GM12875 (cell line): Measurements from ENCODE around the gene MRPL37.

Experiments used
- H3K4me3 ChIP-seq: one replicate; pipeline ENCODE4 v1.5.1; 2011; ENCODE audit warnings: low read depth, low read length, control low read depth
- TF ChIP-seq, protein P1 (sequence below): IDR thresholded peaks from 2 replicates; pipeline ENCODE4 v1.5.1; 2011; ENCODE audit warnings: low read depth, mild to moderate bottlenecking, control low read depth, inconsistent platforms, low read length, moderate library complexity, borderline replicate concordance; ENCODE audit not compliant: insufficient read depth

The MRPL37 gene

DNA sequence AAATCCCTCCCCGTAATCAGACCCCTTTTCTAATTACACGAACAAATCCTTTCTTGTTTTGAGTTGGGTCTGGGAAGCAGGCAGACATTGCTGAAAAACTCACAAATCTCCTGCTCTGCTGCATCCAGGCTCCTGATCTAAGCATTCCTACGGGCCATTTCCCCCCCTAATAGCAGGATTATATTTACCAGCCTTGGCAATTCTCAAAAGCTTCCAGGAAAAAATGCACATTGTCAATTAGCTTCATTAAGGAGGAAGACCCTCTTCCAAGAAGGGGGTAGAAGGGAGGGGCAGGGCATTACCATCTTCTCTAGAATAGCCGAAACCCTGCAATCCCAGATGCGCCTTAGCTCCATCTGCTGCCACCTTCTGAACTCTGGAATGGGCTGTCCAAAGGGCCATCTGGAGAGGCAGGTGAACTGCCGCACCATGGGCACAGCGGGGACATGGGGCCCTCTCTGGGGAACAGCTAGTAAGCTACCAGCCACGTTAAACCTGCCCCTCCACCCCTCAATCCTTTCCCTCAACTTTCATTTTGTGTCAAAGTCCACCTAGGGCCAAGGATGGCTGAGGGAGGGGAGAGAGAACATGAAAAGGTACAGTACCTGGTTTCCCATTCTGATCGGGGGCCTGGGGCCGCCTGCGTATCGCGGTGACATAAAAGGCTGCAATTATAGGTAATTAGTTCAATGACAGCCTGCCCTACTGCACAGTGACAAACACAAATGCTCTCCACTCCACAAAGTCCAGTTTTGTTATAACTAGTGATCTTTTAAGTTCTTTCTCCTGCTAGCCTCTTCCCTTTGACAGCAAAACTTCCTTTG is 56.8 kb downstream of the MRPL37 start:
- TF ChIP-seq, protein P1, sequence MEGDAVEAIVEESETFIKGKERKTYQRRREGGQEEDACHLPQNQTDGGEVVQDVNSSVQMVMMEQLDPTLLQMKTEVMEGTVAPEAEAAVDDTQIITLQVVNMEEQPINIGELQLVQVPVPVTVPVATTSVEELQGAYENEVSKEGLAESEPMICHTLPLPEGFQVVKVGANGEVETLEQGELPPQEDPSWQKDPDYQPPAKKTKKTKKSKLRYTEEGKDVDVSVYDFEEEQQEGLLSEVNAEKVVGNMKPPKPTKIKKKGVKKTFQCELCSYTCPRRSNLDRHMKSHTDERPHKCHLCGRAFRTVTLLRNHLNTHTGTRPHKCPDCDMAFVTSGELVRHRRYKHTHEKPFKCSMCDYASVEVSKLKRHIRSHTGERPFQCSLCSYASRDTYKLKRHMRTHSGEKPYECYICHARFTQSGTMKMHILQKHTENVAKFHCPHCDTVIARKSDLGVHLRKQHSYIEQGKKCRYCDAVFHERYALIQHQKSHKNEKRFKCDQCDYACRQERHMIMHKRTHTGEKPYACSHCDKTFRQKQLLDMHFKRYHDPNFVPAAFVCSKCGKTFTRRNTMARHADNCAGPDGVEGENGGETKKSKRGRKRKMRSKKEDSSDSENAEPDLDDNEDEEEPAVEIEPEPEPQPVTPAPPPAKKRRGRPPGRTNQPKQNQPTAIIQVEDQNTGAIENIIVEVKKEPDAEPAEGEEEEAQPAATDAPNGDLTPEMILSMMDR, result no peak
- no peak overlapping the region for H3K4me3 ChIP-seq

DNA sequence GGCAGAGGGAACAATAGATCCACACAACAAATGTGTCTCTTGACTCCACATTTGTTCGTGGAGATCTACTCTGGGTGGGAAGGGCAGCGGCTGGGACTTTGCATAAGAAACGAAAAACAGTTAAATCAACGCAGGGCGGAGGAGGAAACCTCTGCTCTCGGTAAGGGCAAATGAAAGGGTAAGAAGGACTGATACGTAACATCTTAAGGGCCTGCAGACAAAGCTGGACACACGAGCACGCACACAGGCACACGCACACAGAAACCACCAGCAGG is 57.3 kb downstream of the MRPL37 start:
- H3K4me3 ChIP-seq, result no peak overlapping the region
- TF ChIP-seq, protein P1, result no peak

DNA sequence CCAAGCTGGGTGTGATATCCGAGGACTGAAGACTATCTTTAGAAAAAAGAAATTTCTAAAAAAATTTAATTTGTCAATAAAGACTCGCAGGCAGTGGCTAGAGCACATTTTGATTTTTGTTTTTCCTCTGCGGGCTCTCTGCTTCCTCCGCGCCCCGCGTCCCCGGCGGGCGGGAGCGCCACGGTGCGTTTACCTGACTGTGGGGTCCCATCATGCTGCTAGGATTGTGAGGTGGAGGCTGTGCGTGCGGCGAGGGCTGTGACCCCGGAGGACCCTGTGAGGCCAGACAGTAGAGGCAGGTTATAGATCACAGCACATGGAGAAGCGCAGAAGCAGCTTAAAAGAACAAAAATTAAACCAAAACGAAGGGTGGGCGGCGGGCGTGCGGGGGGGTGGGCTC is 57.9 kb downstream of the MRPL37 start:
- TF ChIP-seq, protein P1, result no peak
- no peak overlapping the region for H3K4me3 ChIP-seq

DNA sequence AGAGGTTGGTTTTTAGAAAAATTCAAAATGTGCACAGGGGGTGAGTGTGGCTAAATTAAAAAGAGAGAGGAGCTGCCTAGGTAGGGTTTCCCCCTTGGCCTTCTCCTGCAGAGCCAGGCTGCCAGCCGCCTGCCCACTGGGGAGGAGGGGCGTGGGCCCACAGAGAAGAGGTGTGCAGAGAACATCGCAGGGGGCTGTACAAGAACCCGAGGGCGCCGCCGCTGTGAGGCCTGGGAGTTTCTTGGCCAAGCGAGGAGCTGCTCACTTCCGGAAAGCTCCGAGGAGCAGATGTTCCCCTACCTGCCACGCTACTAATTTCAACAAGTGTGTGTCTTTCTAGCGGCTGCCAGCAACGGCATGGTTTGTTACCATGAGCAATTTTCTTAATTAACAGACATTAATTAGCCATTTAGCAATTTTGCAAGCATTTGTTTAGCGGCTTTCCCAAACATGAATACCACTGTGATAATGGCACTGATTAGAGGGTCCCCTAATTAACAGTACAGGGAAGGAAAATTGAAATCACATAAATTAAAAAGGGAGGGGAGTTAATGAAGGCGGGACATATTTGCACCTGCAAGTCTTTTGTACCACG is 59.7 kb downstream of the MRPL37 start:
- no peak overlapping the region for H3K4me3 ChIP-seq
- TF ChIP-seq, protein P1, result no peak

DNA sequence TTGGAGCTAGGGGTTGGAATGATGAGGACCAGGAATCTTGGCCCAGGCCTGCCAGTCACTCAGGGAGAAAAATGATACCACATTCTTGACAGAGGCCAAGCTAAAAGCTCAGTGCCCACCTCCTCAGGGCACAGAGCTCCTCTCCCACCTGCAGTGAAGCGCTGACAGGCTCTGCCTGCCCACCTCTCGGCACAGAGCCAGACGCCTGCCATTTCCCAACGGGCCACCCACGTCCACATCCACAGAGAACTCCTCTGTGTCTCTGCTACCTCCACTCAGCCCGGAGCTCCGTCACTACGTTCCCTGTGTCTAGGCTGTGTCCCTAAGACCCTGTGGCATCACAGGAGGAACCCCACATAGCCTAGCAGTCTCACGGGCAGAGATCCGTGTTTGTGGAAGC is 60.8 kb downstream of the MRPL37 start:
- TF ChIP-seq, protein P1, result no peak
- no peak overlapping the region for H3K4me3 ChIP-seq

DNA sequence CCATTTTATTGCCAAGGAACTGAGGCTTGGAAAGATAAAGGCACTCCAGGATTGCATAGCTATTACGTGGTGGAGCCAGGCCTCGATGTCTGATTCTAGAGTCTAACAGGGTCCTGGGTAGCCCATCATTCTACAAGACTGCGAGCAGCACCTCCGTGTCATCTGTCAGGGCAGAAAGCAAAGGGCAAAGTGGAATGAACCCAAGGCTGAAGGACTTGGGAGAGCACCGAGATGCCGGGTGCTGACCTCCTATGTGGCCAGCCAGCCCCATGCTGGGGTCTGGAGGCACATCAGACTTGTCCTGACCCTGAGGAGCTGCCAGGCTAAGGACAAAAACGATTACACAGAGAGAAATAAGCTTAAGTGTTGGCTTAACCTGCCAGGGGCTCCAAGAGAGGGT is 62.3 kb downstream of the MRPL37 start:
- TF ChIP-seq, protein P1, result no peak
- H3K4me3 ChIP-seq, result no peak overlapping the region

DNA sequence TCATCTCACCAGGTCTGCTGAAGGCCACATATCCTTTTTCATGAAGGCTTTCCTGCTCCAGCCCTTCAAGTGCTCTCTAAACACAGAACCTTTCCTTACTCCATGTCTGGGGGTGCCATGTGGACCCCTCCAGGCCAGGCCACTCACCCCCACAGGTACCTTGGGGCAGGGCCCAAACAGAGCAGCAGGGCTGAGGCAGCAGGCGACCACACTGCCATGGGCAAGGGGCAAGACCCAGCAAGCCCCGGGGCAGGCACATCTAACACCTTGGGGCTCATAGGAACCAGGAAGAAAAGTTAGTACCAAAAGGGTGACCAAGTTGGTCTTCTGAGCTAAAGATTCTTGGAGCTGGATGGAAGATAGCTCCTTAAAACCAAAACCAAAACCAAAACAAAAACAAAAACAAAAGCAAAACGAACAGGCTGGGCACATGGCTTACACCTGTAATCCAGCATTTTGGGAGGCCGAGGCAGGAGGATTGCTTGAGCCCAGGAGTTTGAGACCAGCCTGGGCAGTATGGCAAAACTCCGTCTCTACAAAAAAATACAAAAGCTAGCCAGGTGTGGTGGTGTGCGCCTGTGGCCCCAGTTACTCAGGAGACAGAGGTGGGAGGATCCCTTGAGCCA is 63.7 kb downstream of the MRPL37 start:
- no peak overlapping the region for H3K4me3 ChIP-seq
- TF ChIP-seq, protein P1, result no peak
